Colonic mucosa (tissue), 4 donors: Measurements from ENCODE around the gene ARHGAP26. TPM values are rescaled to one million over a fixed set of nuclear protein-coding genes. Genes with fewer than 3 reads are reported as not detected.

Experiments
- DNase-seq: peaks from one replicate; pipeline ENCODE4 v3.0.0-alpha.2; 2020
- H3K27ac ChIP-seq: fragments of 200-600 bp; one replicate; pipeline ENCODE4 v1.8.0; 2021
- H3K27me3 ChIP-seq: fragments of 200-600 bp; one replicate; pipeline ENCODE4 v1.8.0; 2021
- H3K36me3 ChIP-seq: fragments of 200-600 bp; one replicate; pipeline ENCODE4 v1.8.0; 2021
- H3K4me1 ChIP-seq: fragments of 200-600 bp; one replicate; pipeline ENCODE4 v1.8.0; 2021; ENCODE audit warnings: mild to moderate bottlenecking
- H3K4me3 ChIP-seq: fragments of 200-600 bp; one replicate; pipeline ENCODE4 v1.8.0; 2021
- H3K9ac ChIP-seq, 2 donors: one replicate each; pipeline ENCODE4 v1.7.0; 2013; ENCODE audit warnings: control low read depth in 2 of 2, low read depth in 2 of 2, low read length in 2 of 2
- H3K9me3 ChIP-seq: fragments of 200-600 bp; one replicate; pipeline ENCODE4 v1.8.0; 2021
- intact Hi-C: fragments of 100-400 bp; cut with DNase I; formaldehyde crosslinking; loops from one replicate; pipeline ENCODE4 v1.14.1; 2022
- total RNA-seq, 2 donors: library from RNA; stranded (reverse); fragmentation: NEBNext Ultra II Directional in 1 of 2; extraction: Animal tissue kit (Norgen Biotek cat#: 25700) in 1 of 2; gene quantifications; one replicate each; pipeline ENCODE4 v1.2.1, GENCODE V29; 2021
- TF ChIP-seq, protein P1 (sequence below): fragments of 200-600 bp; IDR thresholded peaks from one replicate; pipeline ENCODE4 v1.8.0; 2022; ENCODE audit warnings: antibody characterized with exemption, mild to moderate bottlenecking
- donor health status: healthy.
- donor health status: DM: no; HTN: no; CAD: no.
- donor health status: DM: no; HTN: no; CAD: no.

Gene ARHGAP26
- total RNA-seq, 2 donors from 2014 or later: 59.1 to 74.0 TPM

DNA sequence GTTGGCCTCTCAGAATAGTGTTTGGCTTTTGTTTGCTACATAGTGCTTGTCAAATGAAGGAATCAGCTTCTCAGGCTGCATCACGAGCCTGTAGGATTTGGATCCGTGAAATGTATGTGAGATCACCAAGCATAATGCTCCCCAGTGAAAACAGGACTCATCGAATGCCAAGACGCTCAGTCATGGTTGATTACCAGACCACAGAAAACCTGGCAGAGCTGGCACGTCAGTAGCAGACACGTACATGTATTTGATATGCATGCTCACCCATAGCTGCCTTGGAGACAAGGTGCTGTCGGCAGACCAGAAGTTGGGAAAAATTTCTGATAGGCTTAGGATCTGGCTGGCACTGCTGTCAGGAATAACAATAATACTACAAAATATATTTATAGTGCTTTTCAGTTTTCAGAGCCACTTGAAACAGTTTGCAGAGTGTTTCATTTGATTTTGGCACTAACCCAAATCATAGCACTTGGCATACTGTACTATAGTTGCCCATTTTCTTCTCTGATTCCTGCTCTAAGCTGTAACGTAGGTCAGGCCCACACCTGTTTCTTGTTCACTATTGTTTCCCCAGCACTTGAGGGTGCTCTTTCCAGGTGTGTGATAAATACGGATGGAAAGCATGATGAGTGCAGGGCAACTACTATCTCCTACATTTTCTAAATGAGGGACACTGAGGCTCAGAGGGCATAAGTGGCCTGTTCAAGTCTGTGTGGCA is 407.2 kb downstream of the ARHGAP26 start:
- intact Hi-C loops: no loop called here
- Histone ChIP-seq H3K27ac (no peak overlapping the region), H3K36me3 (no peaks in the 10 kb centered on the region), H3K9ac (no peak overlapping the region), H3K4me3 (no peak overlapping the region), H3K4me1 (no peaks in the 10 kb centered on the region), H3K9me3 (no peaks in the 10 kb centered on the region), H3K27me3 (no peaks in the 10 kb centered on the region)
- DNase-seq: no peak
- TF ChIP-seq, protein P1, sequence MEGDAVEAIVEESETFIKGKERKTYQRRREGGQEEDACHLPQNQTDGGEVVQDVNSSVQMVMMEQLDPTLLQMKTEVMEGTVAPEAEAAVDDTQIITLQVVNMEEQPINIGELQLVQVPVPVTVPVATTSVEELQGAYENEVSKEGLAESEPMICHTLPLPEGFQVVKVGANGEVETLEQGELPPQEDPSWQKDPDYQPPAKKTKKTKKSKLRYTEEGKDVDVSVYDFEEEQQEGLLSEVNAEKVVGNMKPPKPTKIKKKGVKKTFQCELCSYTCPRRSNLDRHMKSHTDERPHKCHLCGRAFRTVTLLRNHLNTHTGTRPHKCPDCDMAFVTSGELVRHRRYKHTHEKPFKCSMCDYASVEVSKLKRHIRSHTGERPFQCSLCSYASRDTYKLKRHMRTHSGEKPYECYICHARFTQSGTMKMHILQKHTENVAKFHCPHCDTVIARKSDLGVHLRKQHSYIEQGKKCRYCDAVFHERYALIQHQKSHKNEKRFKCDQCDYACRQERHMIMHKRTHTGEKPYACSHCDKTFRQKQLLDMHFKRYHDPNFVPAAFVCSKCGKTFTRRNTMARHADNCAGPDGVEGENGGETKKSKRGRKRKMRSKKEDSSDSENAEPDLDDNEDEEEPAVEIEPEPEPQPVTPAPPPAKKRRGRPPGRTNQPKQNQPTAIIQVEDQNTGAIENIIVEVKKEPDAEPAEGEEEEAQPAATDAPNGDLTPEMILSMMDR: no peak

DNA sequence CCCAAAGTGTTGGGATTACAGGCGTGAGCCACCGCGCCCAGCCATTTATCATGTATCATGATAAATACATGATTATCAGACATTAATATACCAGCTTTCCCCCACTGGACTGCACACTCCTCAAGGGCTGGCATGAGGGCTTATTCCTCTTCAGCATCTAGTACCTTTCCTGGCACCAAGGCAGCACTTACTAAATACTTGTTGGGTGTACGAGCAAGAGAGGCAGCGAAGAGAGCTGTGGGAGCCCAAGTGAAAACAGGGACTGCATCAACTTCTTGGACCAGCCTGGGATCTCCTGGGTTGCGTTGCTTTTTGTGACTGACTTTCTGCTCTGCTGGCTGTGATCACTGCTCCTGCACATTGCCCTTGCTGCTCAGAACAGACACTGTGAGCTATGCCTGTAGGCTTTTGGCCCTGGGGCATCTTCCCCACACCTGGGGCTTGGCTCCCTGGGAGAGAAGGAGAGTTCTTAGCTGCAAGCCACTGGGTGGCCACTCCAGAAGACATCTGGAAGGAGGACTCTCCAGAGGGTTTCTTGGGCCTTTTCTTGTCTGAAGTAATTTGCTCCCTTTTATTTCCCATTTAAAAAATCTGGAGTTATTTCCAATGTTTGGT is 409.1 kb downstream of the ARHGAP26 start:
- Histone ChIP-seq H3K36me3 (no peaks in the 10 kb centered on the region), H3K4me3 (no peak overlapping the region), H3K9me3 (no peaks in the 10 kb centered on the region), H3K27ac (no peak overlapping the region), H3K4me1 (no peaks in the 10 kb centered on the region), H3K27me3 (no peaks in the 10 kb centered on the region), H3K9ac (no peak overlapping the region)
- TF ChIP-seq, protein P1: no peak
- DNase-seq: no peak
- intact Hi-C loops: no loop called here

GRCh38 chr5:143180751-143181150 is 410.6 kb downstream of the ARHGAP26 start:
- Histone ChIP-seq H3K4me1 (no peaks in the 10 kb centered on the region), H3K9me3 (no peaks in the 10 kb centered on the region), H3K9ac (no peak overlapping the region), H3K27ac (no peak overlapping the region), H3K4me3 (no peak overlapping the region), H3K27me3 (no peaks in the 10 kb centered on the region), H3K36me3 (no peaks in the 10 kb centered on the region)
- intact Hi-C loops: no loop called here
- TF ChIP-seq, protein P1: no peak
- no peak for DNase-seq

GRCh38 chr5:143181173-143181572 is 411.0 kb downstream of the ARHGAP26 start:
- Histone ChIP-seq H3K27ac (no peak overlapping the region), H3K4me1 (no peaks in the 10 kb centered on the region), H3K9ac (no peak overlapping the region), H3K36me3 (no peaks in the 10 kb centered on the region), H3K27me3 (no peaks in the 10 kb centered on the region), H3K9me3 (no peaks in the 10 kb centered on the region), H3K4me3 (no peak overlapping the region)
- intact Hi-C loops: no loop called here
- DNase-seq: no peak
- TF ChIP-seq, protein P1: no peak

DNA sequence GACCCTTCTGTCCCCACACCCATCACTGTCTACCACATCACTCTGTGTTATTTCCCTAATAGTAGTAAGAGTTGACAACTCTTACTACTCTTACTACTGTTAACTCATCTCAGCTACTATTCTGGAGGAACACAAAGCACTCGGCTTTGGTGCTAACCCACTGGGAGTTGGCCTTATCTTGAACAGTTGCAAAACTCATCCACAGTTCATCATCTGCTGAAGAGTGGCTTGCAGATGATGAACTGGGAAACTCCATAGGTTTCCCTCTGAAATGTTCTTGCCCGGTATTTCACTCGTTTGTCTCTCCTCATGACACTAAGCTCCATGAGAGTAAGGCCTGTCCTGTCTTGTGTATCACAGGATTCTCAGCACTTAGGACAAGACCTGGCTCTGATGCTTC is 411.9 kb downstream of the ARHGAP26 start:
- Histone ChIP-seq H3K9ac (no peak overlapping the region), H3K9me3 (no peaks in the 10 kb centered on the region), H3K36me3 (no peaks in the 10 kb centered on the region), H3K27ac (no peak overlapping the region), H3K4me3 (no peak overlapping the region), H3K27me3 (no peaks in the 10 kb centered on the region), H3K4me1 (no peaks in the 10 kb centered on the region)
- TF ChIP-seq, protein P1: no peak
- intact Hi-C loops: no loop called here
- DNase-seq: no peak
